NK-92 treated with Interleukin-12 subunit alpha and Interleukin-12 subunit beta, amount 100 ng/mL, for 24 hours (cell line): ENCODE data around the gene SNX20.

Experiments
- DNase-seq: peaks from one replicate; lab custom pipeline; 2025; lab: John Stamatoyannopoulos, UW

SNX20 gene

DNA sequence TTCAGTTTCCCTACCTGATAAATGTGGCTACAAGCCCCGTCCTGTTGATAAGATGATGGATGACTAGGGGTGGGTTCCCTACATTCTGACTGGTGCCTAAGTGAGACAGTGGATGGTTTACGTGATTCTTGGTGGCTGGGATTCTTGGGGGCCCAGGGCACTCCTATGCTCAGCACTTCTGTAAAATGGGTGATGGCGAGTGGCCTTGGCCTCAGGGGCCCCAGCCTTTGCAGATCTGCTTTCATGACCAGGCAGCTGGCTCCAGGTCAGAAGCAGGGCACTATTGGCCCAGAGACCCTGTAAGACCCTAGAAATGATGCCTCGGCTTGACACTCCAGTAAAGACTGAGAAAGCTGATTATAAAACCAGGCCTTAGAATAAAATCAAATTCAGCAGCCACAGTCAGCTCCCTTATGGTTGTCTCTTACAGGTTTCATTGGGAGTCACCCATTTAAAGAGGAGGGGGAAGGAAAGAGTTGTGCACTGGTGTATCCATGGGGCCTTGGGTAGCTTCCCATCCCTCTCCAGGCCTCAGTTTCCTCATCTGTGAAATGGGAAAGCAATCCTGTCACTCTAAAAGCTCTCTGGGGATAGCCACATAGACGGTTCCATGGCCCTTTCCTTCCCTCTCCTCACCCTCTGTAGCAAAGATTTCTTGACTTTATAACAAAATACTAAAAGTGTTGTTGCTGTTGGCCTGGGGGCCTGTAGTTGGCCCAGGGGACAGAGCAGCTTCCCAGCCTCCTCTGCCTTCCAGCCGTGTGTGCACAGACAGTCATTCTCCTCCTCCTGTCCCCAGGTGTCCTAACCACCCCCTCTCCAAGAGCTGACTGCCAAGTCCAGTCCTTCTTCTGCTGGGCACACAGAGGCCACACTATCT lies 1.2 kb downstream of the SNX20 start:
- DNase-seq = no peak

GRCh38 chr16:50679266-50679665 lies 1.8 kb downstream of the SNX20 start:
- no peak for DNase-seq

GRCh38 chr16:50678531-50678930 lies 2.6 kb downstream of the SNX20 start:
- no peak for DNase-seq

DNA sequence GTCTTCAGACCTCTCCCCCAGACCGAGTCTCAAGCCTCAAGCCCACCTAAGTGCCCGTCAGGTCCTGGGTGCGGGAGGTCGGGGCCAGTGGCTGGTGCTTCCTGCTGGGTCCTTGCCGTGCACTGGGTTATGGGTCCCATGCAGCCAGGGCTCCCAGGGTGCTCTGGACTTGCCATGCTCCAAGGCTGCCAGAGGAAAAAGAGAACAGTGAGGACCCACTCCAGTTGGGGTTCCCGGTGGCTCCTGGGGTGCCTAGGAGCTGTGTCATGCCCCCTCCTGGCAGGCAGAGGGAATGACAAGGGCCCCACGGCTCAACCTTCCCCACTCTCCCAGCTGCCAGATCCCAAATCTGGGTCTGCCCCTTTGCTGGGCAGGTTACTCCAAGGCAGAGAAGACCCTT lies 3.8 kb downstream of the SNX20 start:
- no peak for DNase-seq

DNA sequence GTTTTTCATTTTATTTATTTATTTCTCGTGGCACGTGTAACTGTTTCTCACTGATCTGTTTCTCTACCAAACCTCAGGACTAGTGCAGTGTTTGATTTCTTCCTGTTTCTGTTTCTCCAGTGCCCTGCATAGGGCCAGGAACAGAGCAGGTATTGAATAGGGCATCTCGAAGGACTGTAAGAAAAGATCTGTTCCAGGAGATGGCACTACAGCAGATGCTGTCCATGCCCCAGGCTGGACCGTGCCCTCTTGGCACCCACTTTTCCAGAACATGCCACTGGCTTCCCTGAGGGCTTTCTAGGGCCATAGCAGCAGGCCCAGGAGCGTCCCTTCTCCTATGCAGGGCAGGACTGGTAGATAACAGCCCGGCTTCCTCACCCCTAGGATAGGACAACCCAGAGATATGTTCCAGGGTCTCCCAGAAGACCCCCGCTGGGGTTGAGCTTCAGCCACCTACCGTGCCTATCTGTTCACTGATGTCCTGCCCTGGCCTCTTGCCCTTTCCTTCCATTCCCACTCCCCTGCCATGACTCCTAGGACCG lies 4.4 kb downstream of the SNX20 start:
- DNase-seq = no peak

GRCh38 chr16:50675686-50676610 lies 5.2 kb downstream of the SNX20 start:
- DNase-seq = no peak

DNA sequence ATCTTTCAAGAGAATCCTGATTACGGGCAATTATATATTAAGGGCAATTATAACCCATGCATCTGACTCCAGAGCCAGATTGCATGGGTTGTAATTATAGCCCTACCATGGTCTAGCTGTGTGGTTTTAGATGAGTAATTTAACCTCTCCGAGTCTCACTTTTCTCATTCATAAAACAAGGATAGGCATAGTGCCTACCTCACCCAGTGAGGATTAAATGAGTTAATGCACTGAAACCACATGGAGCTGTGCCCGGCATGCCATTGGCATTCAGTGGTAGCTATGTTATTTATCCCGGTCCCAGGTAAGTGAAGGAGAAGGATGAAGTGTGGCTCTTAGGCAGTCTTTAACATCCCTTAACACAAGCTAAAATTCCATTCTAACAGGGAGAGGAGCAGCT lies 6.3 kb downstream of the SNX20 start:
- DNase-seq = no peak

GRCh38 chr16:50673496-50674275 lies 7.4 kb downstream of the SNX20 start:
- no peak for DNase-seq

DNA sequence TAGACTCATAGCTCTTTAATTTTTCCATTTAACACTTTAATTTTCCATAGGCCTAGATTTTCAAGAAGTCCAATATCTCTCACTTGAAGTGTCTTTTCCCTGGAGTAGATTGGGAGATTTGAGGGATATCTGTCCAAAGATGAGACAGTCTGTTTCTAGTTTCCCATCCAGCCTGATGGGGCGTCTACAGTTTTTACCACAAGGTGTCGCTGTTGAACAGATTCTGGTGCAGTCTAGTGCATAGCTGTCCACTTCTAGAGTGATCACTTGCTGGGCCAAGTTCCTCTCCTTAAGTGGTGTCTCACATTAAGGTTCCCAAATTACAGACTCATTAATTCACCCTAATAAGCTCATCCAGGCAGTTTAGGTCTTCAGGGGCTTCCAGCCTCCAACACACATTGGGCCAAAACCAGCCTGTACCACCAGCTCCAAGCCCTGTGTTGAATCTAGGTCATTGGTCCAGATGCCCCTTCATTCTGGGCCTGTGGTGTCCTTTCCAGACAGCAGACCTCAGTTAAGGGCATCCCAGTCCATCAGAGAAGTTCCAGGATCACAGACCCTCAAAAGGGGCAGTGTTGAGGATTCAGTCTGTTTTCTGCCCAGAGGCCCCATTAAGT lies 9.4 kb downstream of the SNX20 start:
- no peak for DNase-seq

GRCh38 chr16:50670476-50670875 lies 10.6 kb downstream of the SNX20 start:
- no peak for DNase-seq

DNA sequence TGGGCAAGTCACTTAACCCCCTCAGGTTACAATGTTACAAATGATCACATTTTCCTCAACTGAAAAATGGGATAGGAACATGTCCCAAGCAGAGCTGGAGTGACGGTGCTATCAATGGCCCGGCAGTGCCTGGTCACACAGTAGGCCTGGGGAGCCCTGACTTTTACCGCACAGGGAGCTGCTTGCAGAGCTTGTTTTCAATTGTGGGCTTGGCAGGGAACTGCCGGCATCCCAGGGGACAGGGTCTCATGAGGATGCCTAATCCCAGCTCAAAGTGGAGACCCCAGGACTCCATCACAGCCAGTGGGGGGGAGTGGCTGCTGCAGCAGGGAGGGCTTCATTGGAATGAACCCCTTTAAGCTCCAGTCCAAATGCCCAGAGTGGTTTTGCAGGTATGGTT lies 11.4 kb downstream of the SNX20 start:
- DNase-seq = no peak

DNA sequence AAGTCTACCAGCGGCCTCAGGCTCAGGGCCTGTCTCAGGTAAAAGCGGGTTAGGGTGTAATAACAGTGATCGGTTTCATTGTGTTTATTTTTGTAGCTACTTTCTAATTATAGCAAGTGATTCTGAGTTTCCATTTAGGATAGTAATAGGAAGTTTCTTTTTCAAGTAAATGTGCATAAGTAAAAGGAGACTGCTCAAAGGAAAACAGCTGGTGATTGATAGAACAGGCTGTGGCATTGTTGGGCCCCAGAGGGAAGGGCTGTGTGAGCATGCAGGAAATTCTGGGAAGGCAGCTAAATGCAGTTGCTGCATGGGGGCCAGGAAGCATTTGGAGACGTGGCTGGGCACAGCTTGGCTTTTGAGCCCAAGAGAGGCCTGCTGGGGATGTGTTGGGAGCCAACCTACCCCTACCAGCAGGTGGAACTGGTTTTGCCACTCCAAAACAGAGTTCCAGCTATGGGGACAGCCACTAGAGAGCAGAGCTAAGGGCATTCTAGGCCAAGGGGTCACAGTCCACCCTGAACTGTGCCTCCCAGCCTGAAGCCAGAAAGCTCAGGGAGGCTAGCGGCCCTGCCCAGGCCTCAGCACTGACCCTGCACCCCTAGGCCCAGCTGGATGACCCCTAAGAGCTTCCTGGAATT lies 12.6 kb downstream of the SNX20 start:
- no peak for DNase-seq

DNA sequence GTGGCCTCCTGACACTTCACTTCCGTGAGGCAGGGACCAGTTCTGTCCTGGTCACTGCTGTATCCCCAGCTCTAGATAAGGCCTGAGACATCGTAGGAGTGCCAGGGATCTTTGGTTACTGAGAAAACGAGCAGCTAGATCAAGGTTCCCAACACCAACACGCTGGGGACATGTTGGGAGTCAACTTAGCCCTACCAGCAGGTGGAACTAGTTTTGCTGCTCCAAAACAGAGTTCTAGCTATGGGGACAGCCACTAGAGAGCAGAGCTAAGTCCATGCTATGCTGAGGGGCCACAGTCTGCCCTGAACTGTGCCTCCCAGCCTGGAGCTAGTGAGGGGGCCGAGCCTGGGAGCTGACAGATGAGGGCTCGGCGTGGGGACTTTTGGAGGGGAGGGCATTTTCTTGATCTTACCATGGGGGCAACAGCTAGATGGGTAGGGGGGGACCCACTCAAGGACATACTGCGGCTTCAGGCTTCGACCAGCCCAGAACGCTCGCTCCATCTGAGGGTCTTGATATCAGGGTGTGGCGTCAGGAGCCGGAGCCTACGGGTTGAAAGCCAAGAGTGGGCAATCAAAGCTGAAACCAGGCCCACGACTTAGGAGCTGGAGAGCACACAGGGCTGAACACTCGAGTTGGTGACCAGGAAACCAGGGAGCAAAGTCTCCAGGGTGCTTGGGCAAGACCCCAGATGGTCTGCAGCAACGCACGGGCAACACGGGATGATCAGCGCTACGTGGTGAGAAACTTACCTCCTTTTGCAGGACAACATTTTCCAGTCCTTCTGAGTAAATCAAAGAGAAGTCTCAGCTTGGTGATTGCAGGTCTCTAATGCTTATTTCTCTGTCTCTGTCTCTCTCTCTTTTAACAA lies 13.4 kb downstream of the SNX20 start:
- DNase-seq = no peak

DNA sequence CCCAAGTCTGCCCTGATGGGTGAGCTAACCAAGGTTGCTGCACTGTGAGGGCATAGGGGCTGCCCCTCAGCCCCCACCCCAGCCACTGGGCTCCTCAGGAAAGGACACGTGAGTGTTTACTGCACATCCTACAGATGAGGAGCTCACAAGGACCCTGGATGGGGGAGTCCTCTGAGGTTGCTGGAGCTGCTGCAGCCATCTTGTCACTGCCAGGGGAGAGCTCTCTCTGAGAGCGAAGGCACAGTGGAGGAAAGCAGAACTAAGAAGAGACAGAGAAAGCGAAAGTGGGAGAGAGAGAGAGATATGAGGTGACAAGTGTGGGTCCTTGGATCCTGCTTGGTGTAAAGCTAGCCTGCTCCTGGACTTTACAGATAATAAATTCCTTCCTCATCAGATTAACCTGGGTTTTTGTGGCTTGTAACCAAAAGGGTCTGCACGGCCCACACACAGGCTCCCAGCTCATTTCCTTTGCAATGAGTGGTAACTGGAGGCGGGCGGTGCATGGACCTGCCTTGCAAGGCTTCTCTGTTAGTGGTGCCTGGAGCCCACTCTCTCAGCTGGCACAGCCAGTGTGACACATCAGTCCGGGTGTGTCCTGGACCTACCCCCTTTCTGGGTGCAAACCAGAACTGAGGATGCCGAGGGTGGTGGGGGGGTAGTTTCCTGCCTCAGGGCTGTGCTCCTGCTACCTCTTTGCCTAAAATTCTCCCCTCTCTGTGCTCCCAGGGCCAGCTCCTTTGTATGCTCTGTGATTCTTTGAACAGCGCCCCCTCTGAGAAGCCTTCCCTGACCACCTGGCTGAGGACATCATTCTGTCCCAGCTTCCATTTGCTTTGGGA lies 14.2 kb downstream of the SNX20 start:
- DNase-seq = peak; percentile 20

DNA sequence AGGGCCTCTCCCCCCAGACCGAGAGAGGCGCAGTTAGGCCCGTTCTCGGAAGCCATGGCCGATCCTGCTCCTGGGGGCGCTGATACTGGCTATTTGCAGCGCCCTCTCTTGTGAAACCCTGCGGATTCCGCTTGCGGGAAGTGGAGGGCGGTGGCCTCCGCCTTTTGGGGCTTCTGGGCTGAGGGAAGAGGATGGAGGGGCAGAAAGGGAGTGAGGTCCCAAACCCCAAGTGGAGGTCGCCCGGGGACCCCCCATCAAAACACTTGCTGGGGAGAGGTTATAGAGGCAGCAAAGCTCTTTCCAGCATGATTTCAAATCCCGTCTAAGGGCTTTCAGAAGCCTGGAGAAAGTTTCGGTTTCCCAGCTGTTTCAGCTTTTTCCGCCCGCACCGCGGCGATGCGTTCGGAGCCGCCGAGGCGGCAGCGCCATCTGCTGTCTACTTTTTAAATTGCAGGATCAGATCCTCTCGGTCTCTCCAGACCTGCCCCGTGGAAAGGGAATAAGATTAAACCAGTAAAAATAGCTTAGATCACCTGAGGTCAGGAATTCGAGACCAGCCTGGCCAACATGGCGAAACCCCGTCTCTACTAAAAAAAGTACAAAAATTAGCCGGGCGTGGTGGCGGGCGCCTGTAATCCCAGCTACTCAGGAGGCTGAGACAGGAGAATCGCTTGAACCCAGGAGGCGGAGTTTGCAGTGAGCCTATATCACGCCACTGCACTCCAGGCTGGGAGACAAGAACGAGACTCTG lies 15.8 kb downstream of the SNX20 start:
- DNase-seq = peak; percentile 33

DNA sequence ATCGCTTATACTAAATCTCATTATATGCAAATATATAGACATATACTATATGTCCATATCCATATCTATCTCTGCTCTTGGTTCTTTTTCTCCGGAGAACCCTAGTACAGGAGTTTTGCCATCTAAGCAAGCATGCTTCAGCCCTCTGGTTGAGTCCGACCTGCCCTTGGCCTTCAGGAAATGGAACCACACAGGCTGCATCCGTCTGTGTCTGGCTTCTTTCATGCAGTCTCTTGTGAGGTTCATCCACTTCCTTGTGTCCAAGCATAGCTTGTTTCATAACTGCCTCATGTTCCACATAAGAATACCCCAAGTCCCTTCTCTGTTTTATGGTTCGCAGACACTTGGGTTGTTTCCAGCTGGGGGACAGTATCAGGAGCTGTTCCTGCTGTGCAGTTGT lies 16.8 kb downstream of the SNX20 start:
- no peak for DNase-seq

GRCh38 chr16:50662306-50662940 lies 18.7 kb downstream of the SNX20 start:
- DNase-seq = no peak

DNA sequence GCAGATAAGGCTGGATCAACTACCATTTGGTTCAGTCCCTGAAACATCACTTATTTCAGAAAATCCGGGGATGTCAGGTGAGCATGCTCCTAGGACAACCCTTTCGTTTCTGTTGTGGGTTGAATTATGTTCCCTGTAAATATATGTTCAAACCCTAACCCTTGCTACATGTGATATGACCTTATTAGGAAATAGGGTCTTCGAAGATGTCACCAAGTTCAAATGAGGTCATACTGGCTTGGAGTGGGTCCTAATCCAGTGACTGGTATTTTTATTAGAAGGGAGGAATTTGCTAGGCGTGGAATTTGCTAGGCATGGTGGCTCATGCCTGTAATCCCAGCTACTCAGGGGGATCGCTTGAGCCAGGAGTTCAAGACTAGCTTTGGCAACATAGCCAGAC lies 21.3 kb downstream of the SNX20 start:
- no peak for DNase-seq
